GM23248 (cell line): Measurements from ENCODE around the gene SPEM1. TPM values are rescaled to one million over a fixed set of nuclear protein-coding genes. Genes with fewer than 3 reads are reported as not detected.

Source experiments
- DNase-seq: peaks from one replicate; pipeline ENCODE4 v3.0.0-alpha.2; 2015
- H2AFZ ChIP-seq: fragments of 200-600 bp; sonication (generic); 2 replicates; pipeline ENCODE4 v1.6.1; 2016; ENCODE audit warnings: antibody characterized with exemption
- H3F3A ChIP-seq: fragments of 200-600 bp; sonication (generic); 2 replicates; pipeline ENCODE4 v1.6.1; 2016; ENCODE audit warnings: mild to moderate bottlenecking, antibody characterized with exemption, mixed run types; ENCODE audit not compliant: insufficient read depth
- H3K27ac ChIP-seq: fragments of 200-600 bp; sonication (generic); 2 replicates; pipeline ENCODE4 v1.5.1; 2016; ENCODE audit warnings: mild to moderate bottlenecking
- H3K27me3 ChIP-seq: fragments of 200-600 bp; sonication (generic); replicated peaks from 2 replicates; pipeline ENCODE4 v1.6.1; 2016; ENCODE audit warnings: mild to moderate bottlenecking; ENCODE audit not compliant: insufficient read depth
- H3K36me3 ChIP-seq: fragments of 200-600 bp; sonication (generic); 2 replicates; pipeline ENCODE4 v1.6.1; 2016; ENCODE audit warnings: low read depth, mild to moderate bottlenecking
- H3K4me1 ChIP-seq: fragments of 200-600 bp; sonication (generic); 2 replicates; pipeline ENCODE4 v1.6.1; 2016; ENCODE audit warnings: mild to moderate bottlenecking; ENCODE audit not compliant: insufficient read depth
- H3K4me2 ChIP-seq: fragments of 200-600 bp; sonication (generic); one replicate; pipeline ENCODE4 v1.6.1; 2016; ENCODE audit warnings: mild to moderate bottlenecking; ENCODE audit not compliant: unreplicated experiment
- H3K4me3 ChIP-seq: fragments of 200-600 bp; sonication (generic); 2 replicates; pipeline ENCODE4 v1.5.1; 2016; ENCODE audit warnings: mild to moderate bottlenecking
- H3K79me2 ChIP-seq: fragments of 200-600 bp; sonication (generic); 2 replicates; pipeline ENCODE4 v1.6.1; 2016; ENCODE audit warnings: mild to moderate bottlenecking; ENCODE audit not compliant: insufficient read depth
- H3K9ac ChIP-seq: fragments of 200-600 bp; sonication (generic); 2 replicates; pipeline ENCODE4 v1.6.1; 2016; ENCODE audit warnings: mild to moderate bottlenecking
- H3K9me2 ChIP-seq: fragments of 200-600 bp; sonication (generic); 2 replicates; pipeline ENCODE4 v1.6.1; 2016; ENCODE audit warnings: mixed run types, mild to moderate bottlenecking, moderate library complexity; ENCODE audit not compliant: insufficient read depth
- H3K9me3 ChIP-seq: fragments of 200-600 bp; sonication (generic); one replicate; pipeline ENCODE4 v1.6.1; 2017; ENCODE audit warnings: low read depth
- H4K20me1 ChIP-seq: fragments of 200-600 bp; sonication (generic); 2 replicates; pipeline ENCODE4 v1.6.0; 2016; ENCODE audit not compliant: insufficient read depth
- EZH2 ChIP-seq: fragments of 200-600 bp; sonication (generic); IDR thresholded peaks from 2 replicates; pipeline ENCODE4 v1.6.1; 2018; ENCODE audit warnings: antibody characterized with exemption, mild to moderate bottlenecking; ENCODE audit not compliant: insufficient read depth, poor library complexity, severe bottlenecking
- EZH2phosphoT487 ChIP-seq: fragments of 200-600 bp; sonication (generic); IDR thresholded peaks from 2 replicates; pipeline ENCODE4 v1.6.1; 2018; ENCODE audit warnings: antibody characterized with exemption, moderate library complexity, mild to moderate bottlenecking, low read depth; ENCODE audit not compliant: insufficient read depth
- WGBS, 2 experiments: methylation state at CpG; one replicate each; pipeline ENCODE4 v1.1.6; 2015 to 2017; ENCODE audit warnings: low lambda C conversion rate in 2 of 2, low coverage in 1 of 2; ENCODE audit errors: missing lambda C conversion rate in 2 of 2; 5-methylcytosine and 5-hydroxymethylcytosine counted together
- in situ Hi-C: fragments of 300-500 bp; cut with MboI; formaldehyde crosslinking; loops from 2 replicates; pipeline ENCODE4 v1.15.0; 2020
- polyA plus RNA-seq: library from polyadenylated mRNA; unstranded; fragments of >200 nt; fragmentation: Nextera tagmentation; extraction: Ambion mirVana; gene quantifications from 2 replicates; pipeline ENCODE4 v1.2.1, GENCODE V29; 2016
- total RNA-seq: library from RNA; depleted of rRNA; stranded (reverse); fragments of >200 nt; shearing (Covaris generic); gene quantifications from 2 replicates; pipeline ENCODE4 v1.2.3, GENCODE V29; 2014

The SPEM1 gene
- total and polyA plus RNA-seq, 2 experiments from 2014 or later: not detected

DNA sequence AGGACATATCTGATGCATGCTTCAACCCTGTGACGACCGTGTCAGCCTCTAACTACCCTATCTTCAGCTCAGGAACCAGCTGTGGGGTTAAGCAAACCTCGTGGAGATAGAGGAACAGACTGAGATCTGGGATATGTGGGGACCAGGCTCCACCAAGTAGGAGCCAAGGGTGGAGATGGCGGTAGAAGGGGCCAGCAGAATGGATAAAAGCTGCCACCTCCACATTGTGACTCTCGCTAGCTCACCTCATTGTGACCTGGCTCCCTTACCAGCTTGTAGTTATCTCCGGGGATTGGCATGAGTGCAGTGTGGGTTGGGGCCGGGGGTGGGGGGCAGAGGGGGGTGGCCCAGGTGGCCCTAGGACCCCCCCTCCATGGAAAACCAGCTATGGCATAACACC lies 5.2 kb downstream of the SPEM1 start, which contains the start of gene SPEM2:
SPEM2 (plus strand) TSS at position 301 of the 400 bp plus-strand sequence; CDS start at position 374, 73 bp downstream.
- no peak for DNase-seq
- H2AFZ ChIP-seq: no peak within 1 kb of the TSS
- TF ChIP-seq EZH2phosphoT487 (no peak), EZH2 (no peak)
- H3K27ac ChIP-seq: no peak within 1 kb of the TSS
- no peaks in the 10 kb centered on the region for H3K9me2 ChIP-seq
- WGBS, 2 experiments: 76 to 77% methylated on average over 7 of the region's 7 CpGs
- H3K79me2 ChIP-seq: no peaks in the 10 kb centered on the region
- H4K20me1 ChIP-seq: no peaks in the 10 kb centered on the region
- H3K36me3 ChIP-seq: no peaks in the 10 kb centered on the region
- no peaks in the 10 kb centered on the region for H3K4me1 ChIP-seq
- H3F3A ChIP-seq: no peaks in the 10 kb centered on the region
- H3K4me2 ChIP-seq: no peak within 1 kb of the TSS
- H3K27me3 ChIP-seq: no peaks in the 10 kb centered on the region
- in situ Hi-C loops: no loop called here
- H3K9ac ChIP-seq: no peak within 1 kb of the TSS
- no peak within 1 kb of the TSS for H3K4me3 ChIP-seq
- H3K9me3 ChIP-seq: no peaks in the 10 kb centered on the region

GRCh38 chr17:7425756-7426155 lies 5.6 kb downstream of the SPEM1 start:
- no peaks in the 10 kb centered on the region for H4K20me1 ChIP-seq
- no peaks in the 10 kb centered on the region for H3F3A ChIP-seq
- H3K9me3 ChIP-seq: no peaks in the 10 kb centered on the region
- H3K4me1 ChIP-seq: no peaks in the 10 kb centered on the region
- in situ Hi-C loops: no loop called here
- no peak overlapping the region for H3K9ac ChIP-seq
- H3K4me3 ChIP-seq: no peak overlapping the region
- no peak for DNase-seq
- H2AFZ ChIP-seq: no peak overlapping the region
- no peaks in the 10 kb centered on the region for H3K27me3 ChIP-seq
- TF ChIP-seq EZH2 (no peak), EZH2phosphoT487 (no peak)
- H3K9me2 ChIP-seq: no peaks in the 10 kb centered on the region
- H3K36me3 ChIP-seq: no peaks in the 10 kb centered on the region
- H3K4me2 ChIP-seq: no peak overlapping the region
- no peak overlapping the region for H3K27ac ChIP-seq
- 81 to 84% methylated on average over 8 of the region's 8 CpGs for WGBS, 2 experiments
- no peaks in the 10 kb centered on the region for H3K79me2 ChIP-seq

GRCh38 chr17:7426203-7426863 lies 6.2 kb downstream of the SPEM1 start:
- H3K9me3 ChIP-seq: no peaks in the 10 kb centered on the region
- H2AFZ ChIP-seq: no peak overlapping the region
- H3K4me1 ChIP-seq: no peaks in the 10 kb centered on the region; the same call in 1 of the 2 replicates
- DNase-seq: no peak
- H3K4me3 ChIP-seq: no peak overlapping the region
- H3K4me2 ChIP-seq: no peak overlapping the region
- H3K9me2 ChIP-seq: no peaks in the 10 kb centered on the region
- H3K79me2 ChIP-seq: no peaks in the 10 kb centered on the region
- TF ChIP-seq EZH2phosphoT487: no peak
- no peak for TF ChIP-seq EZH2
- no peak overlapping the region for H3K9ac ChIP-seq
- no peak overlapping the region for H3K27ac ChIP-seq
- H4K20me1 ChIP-seq: no peaks in the 10 kb centered on the region
- no peaks in the 10 kb centered on the region for H3K36me3 ChIP-seq
- WGBS, 2 experiments: 88 to 93% methylated on average over 31 to 33 of the region's 33 CpGs
- H3F3A ChIP-seq: peaks cover 4% of the 10 kb centered on the region; the same call in 1 of the 2 replicates
- H3K27me3 ChIP-seq: no peaks in the 10 kb centered on the region
- in situ Hi-C loops: no loop called here

DNA sequence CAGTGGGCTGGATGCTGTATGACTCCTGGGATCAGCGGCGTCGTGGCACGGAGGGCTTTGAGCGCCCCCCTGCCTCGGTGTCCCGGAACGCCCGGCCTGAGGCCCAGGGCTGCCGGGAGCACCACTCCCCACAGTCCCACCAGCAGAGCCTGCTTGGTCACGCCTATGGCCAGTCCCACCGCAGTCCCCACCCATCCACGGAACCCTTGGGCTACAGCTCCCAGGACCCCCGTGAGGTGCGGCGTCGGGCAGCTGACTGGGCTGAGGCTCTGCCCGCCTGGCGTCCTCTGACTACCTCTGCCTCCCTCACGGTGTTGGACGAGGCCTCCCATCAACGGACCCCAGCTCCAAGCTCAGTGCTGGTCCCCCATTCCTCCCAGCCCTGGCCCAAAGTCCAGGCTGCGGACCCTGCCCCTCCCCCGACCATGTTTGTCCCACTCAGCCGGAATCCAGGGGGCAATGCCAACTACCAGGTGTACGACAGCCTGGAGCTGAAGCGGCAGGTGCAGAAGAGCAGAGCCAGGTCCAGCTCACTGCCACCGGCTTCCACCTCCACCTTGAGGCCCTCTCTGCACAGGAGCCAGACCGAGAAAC lies 6.9 kb downstream of the SPEM1 start:
- no peaks in the 10 kb centered on the region for H3K9me2 ChIP-seq
- in situ Hi-C loops: no loop called here

More for the DNA sequence above, 6.9 kb downstream of the SPEM1 start:
- no peak overlapping the region for H3K4me3 ChIP-seq
- no peaks in the 10 kb centered on the region for H3K9me3 ChIP-seq
- H3K4me2 ChIP-seq: no peak overlapping the region
- no peaks in the 10 kb centered on the region for H4K20me1 ChIP-seq
- DNase-seq: no peak
- no peak overlapping the region for H2AFZ ChIP-seq
- H3K79me2 ChIP-seq: no peaks in the 10 kb centered on the region
- H3K4me1 ChIP-seq: no peaks in the 10 kb centered on the region; the same call in 1 of the 2 replicates
- TF ChIP-seq EZH2phosphoT487 (no peak), EZH2 (no peak)
- no peaks in the 10 kb centered on the region for H3K36me3 ChIP-seq
- no peak overlapping the region for H3K9ac ChIP-seq
- H3K27me3 ChIP-seq: no peaks in the 10 kb centered on the region
- no peak overlapping the region for H3K27ac ChIP-seq
- peaks cover 8% of the 10 kb centered on the region; the same call in 1 of the 2 replicates for H3F3A ChIP-seq
- 87 to 89% methylated on average over 16 to 29 of the region's 29 CpGs for WGBS, 2 experiments
